Caco-2 (cell line): ENCODE results near the gene MYO16. TPM values are rescaled to one million over a fixed set of nuclear protein-coding genes. Genes with fewer than 3 reads are reported as not detected.

Experiments
- BruUV-seq: library from RNA; stranded (reverse); fragments of 400-500 nt; replicated peaks from 2 replicates; lab custom pipeline; 2021; lab: Mats Ljungman, UMichigan
- CTCF ChIA-PET: fragments of 300-600 bp; sonication (Branson Sonifier 250); formaldehyde crosslinking; loops from one replicate; lab custom pipeline; 2022; ENCODE audit warnings: antibody characterized with exemption; lab: Charles Lee
- POLR2A ChIA-PET: fragments of 300-600 bp; sonication (Branson Sonifier 250); formaldehyde crosslinking; loops from one replicate; lab custom pipeline; 2022; ENCODE audit warnings: antibody characterized with exemption; lab: Charles Lee
- DNase-seq, 2 experiments: peaks; one replicate each; pipeline versions ENCODE4 v3.0.0 to v3.0.0-alpha.2; 2020 to 2022
- H3K27me3 ChIP-seq: replicated peaks from 2 replicates; pipeline ENCODE4 v1.6.0; 2011; ENCODE audit warnings: low read length; ENCODE audit not compliant: control insufficient read depth, insufficient read depth
- H3K36me3 ChIP-seq: 2 replicates; pipeline ENCODE4 v1.5.1; 2011; ENCODE audit warnings: low read length; ENCODE audit not compliant: control insufficient read depth, insufficient read depth
- H3K4me1 ChIP-seq: fragments of 250-450 bp; sonication (Bioruptor Pico); 2 replicates; pipeline ENCODE4 v1.5.1; 2020; ENCODE audit warnings: mild to moderate bottlenecking
- H3K4me3 ChIP-seq: 2 replicates; pipeline ENCODE4 v1.5.1; 2011; ENCODE audit warnings: low read depth, mild to moderate bottlenecking, control low read depth, low read length
- H3K9me3 ChIP-seq: fragments of 250-450 bp; sonication (Bioruptor Pico); 2 replicates; pipeline ENCODE4 v1.5.1; 2020; ENCODE audit warnings: mild to moderate bottlenecking, moderate library complexity
- H3K27ac Mint-ChIP-seq: one replicate; pipeline ENCODE4 v1.8.0; 2022; ENCODE audit warnings: mixed read lengths; ENCODE audit not compliant: unreplicated experiment
- H3K27me3 Mint-ChIP-seq: one replicate; pipeline ENCODE4 v1.8.0; 2022; ENCODE audit warnings: mixed read lengths; ENCODE audit not compliant: insufficient read depth, unreplicated experiment
- H3K36me3 Mint-ChIP-seq: one replicate; pipeline ENCODE4 v1.8.0; 2022; ENCODE audit warnings: mild to moderate bottlenecking, mixed read lengths; ENCODE audit not compliant: insufficient read depth, unreplicated experiment
- H3K4me1 Mint-ChIP-seq: one replicate; pipeline ENCODE4 v1.8.0; 2022; ENCODE audit warnings: low read depth, mixed read lengths; ENCODE audit not compliant: unreplicated experiment
- H3K4me3 Mint-ChIP-seq: one replicate; pipeline ENCODE4 v1.8.0; 2022; ENCODE audit warnings: mild to moderate bottlenecking, moderate library complexity, mixed read lengths; ENCODE audit not compliant: unreplicated experiment
- H3K9me3 Mint-ChIP-seq: one replicate; pipeline ENCODE4 v1.8.0; 2022; ENCODE audit warnings: mixed read lengths; ENCODE audit not compliant: unreplicated experiment
- intact Hi-C: fragments of 100-400 bp; cut with micrococcal nuclease; formaldehyde crosslinking; loops from one replicate; pipeline ENCODE4 v1.10.0; 2022; ENCODE audit not compliant: unreplicated experiment
- total RNA-seq: library from RNA; stranded (reverse); gene quantifications from 2 replicates; pipeline ENCODE4 v1.2.3, GENCODE V29; 2022
- TF ChIP-seq, protein P1 (sequence below), 2 experiments: fragments of 200-600 bp in 1 of 2; IDR thresholded peaks; 1 replicate in 1 of 2; 2 replicates in 1 of 2; pipeline versions ENCODE4 v1.5.1 to v1.8.0; 2011 to 2022; ENCODE audit warnings: antibody characterized with exemption in 1 of 2, control low read depth in 1 of 2, inconsistent platforms in 1 of 2, low read depth in 1 of 2, low read length in 1 of 2, mild to moderate bottlenecking in 1 of 2, moderate library complexity in 1 of 2; ENCODE audit not compliant: insufficient read depth in 1 of 2, severe bottlenecking in 1 of 2, unreplicated experiment in 1 of 2

MYO16 gene
- total RNA-seq, 1 experiment from 2014 or later: not detected

- intact Hi-C loops: no loop called here
- CTCF ChIA-PET: no interaction called here
These were observed 295.7 kb downstream of the MYO16 start for GRCh38 chr13:108925070-108925469.

DNA sequence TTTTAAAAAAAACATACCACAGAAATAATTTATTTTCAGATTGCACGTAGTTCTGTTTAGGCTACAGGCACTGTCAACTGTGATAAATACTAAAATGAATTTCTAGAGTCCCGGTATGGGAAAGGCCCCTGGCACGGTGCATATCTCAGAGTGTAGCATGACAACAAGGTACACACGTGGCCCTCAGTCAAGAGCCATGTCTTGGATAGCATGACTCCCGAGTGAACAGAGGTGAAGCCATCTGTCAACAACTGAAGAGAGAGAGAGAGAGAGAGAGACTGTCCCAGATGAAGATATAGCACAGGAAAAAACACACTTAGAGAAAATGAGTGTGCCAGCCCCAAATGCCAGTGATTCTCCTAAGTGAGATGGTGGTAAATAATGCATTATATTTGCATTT, 297.5 kb downstream of the MYO16 start:
- H3K27me3 Mint-ChIP-seq: peaks cover 4% of the 10 kb centered on the region
- H3K4me3 Mint-ChIP-seq: no peak overlapping the region
- Histone ChIP-seq H3K4me3 (no peak overlapping the region), H3K27me3 (no peaks in the 10 kb centered on the region; the same call in 1 of the 2 replicates), H3K9me3 (no peaks in the 10 kb centered on the region), H3K4me1 (no peaks in the 10 kb centered on the region), H3K36me3 (no peaks in the 10 kb centered on the region)
- H3K4me1 Mint-ChIP-seq: no peaks in the 10 kb centered on the region
- CTCF ChIA-PET: no interaction called here
- TF ChIP-seq, protein P1, sequence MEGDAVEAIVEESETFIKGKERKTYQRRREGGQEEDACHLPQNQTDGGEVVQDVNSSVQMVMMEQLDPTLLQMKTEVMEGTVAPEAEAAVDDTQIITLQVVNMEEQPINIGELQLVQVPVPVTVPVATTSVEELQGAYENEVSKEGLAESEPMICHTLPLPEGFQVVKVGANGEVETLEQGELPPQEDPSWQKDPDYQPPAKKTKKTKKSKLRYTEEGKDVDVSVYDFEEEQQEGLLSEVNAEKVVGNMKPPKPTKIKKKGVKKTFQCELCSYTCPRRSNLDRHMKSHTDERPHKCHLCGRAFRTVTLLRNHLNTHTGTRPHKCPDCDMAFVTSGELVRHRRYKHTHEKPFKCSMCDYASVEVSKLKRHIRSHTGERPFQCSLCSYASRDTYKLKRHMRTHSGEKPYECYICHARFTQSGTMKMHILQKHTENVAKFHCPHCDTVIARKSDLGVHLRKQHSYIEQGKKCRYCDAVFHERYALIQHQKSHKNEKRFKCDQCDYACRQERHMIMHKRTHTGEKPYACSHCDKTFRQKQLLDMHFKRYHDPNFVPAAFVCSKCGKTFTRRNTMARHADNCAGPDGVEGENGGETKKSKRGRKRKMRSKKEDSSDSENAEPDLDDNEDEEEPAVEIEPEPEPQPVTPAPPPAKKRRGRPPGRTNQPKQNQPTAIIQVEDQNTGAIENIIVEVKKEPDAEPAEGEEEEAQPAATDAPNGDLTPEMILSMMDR (IDR thresholded peaks at IDR 0.05; ENCODE audit: insufficient read depth in 1 of 2, low read depth in 1 of 2, low read length in 1 of 2, severe bottlenecking in 1 of 2, unreplicated experiment in 1 of 2): no peak
- H3K27ac Mint-ChIP-seq: no peak overlapping the region
- BruUV-seq: no TSS peak
- DNase-seq: no peak
- POLR2A ChIA-PET: no interaction called here
- intact Hi-C loops: no loop called here
- no peaks in the 10 kb centered on the region for H3K36me3 Mint-ChIP-seq
- H3K9me3 Mint-ChIP-seq: no peaks in the 10 kb centered on the region

More at GRCh38 chr13:108925070-108925469, 295.7 kb downstream of the MYO16 start:
- BruUV-seq: no TSS peak
- H3K4me3 ChIP-seq: no peak overlapping the region
- Mint-ChIP-seq H3K4me1 (no peaks in the 10 kb centered on the region), H3K4me3 (no peak overlapping the region), H3K27me3 (peaks cover 3% of the 10 kb centered on the region), H3K9me3 (no peaks in the 10 kb centered on the region), H3K36me3 (no peaks in the 10 kb centered on the region), H3K27ac (no peak overlapping the region)
- H3K4me1 ChIP-seq: no peaks in the 10 kb centered on the region
- no peak for DNase-seq
- H3K27me3 ChIP-seq: no peaks in the 10 kb centered on the region; the same call in 1 of the 2 replicates
- no peaks in the 10 kb centered on the region for H3K9me3 ChIP-seq
- POLR2A ChIA-PET: no interaction called here
- TF ChIP-seq, protein P1 (IDR thresholded peaks at IDR 0.05; ENCODE audit: insufficient read depth in 1 of 2, low read depth in 1 of 2, low read length in 1 of 2, severe bottlenecking in 1 of 2, unreplicated experiment in 1 of 2): no peak
- H3K36me3 ChIP-seq: no peaks in the 10 kb centered on the region

DNA sequence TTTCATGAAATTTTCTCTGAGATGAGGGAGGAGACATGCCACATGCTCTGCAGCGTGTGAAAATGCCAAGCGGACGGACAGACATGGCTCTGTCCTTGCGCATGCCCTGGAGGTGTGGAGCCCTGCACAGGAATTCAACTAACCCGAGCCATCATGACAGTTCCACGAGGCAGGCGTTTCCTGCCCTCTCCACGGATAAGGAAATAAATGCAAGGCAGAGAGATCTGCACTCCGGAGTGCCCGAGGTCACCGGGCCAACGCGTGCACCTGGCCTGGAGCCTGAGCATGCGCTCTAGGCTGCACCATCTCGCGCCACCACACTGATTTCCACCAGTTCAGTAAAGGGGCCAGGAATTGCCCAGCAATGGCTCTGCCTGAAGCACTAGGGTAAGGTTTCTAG, 298.2 kb downstream of the MYO16 start:
- H3K4me1 Mint-ChIP-seq: no peaks in the 10 kb centered on the region
- no peak overlapping the region for H3K27ac Mint-ChIP-seq
- CTCF ChIA-PET: no interaction called here
- POLR2A ChIA-PET: no interaction called here
- Histone ChIP-seq H3K4me3 (no peak overlapping the region), H3K27me3 (no peaks in the 10 kb centered on the region; the same call in 1 of the 2 replicates), H3K36me3 (no peaks in the 10 kb centered on the region), H3K9me3 (no peaks in the 10 kb centered on the region), H3K4me1 (no peaks in the 10 kb centered on the region)
- no peaks in the 10 kb centered on the region for H3K9me3 Mint-ChIP-seq
- H3K4me3 Mint-ChIP-seq: no peak overlapping the region
- BruUV-seq: no TSS peak
- no peaks in the 10 kb centered on the region for H3K36me3 Mint-ChIP-seq
- peaks cover 8% of the 10 kb centered on the region for H3K27me3 Mint-ChIP-seq
- intact Hi-C loops: no loop called here
- no peak for DNase-seq
- TF ChIP-seq, protein P1 (IDR thresholded peaks at IDR 0.05; ENCODE audit: insufficient read depth in 1 of 2, low read depth in 1 of 2, low read length in 1 of 2, severe bottlenecking in 1 of 2, unreplicated experiment in 1 of 2): no peak
